GM18499 (cell line): ENCODE data around the gene CCDC167.

Source experiments
- ATAC-seq: cut with Tn5 transposase; IDR thresholded peaks from one replicate; pipeline ENCODE4 v1.9.1; 2021; ENCODE audit warnings: moderate number of reproducible peaks; ENCODE audit not compliant: insufficient read depth, unreplicated experiment

The CCDC167 gene

DNA sequence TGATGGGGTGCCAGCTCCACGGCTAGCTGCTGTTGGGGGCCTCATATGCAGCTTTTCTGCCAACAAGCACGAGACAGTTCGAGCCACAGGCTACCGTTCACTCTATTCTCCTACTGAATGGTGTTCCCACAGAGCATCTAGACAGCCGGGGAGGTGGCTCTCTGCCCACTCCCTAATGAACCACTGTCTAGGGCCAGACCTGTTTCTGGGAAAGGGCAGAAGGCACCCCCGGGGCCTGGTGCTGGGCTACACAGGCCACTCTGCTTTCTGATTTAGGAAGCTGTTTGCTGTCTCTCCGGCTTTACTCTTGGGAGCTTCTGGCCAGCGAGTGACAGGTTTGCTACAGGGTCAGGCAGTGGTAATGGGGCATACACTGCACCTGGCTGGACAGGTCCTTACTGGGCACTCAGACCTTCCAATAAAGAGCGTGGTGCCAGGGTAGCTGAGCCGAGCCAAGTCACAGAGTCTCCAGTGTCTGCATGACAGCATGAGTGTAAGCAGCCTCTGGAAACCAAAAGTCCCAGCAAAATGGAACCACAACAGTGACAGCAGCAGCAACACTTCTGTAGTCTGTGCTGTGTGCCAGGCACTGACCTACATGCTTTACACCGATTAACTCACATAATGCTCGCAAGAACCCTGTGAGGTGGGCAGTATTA lies 8.4 kb downstream of the CCDC167 start:
- no peak for ATAC-seq

DNA sequence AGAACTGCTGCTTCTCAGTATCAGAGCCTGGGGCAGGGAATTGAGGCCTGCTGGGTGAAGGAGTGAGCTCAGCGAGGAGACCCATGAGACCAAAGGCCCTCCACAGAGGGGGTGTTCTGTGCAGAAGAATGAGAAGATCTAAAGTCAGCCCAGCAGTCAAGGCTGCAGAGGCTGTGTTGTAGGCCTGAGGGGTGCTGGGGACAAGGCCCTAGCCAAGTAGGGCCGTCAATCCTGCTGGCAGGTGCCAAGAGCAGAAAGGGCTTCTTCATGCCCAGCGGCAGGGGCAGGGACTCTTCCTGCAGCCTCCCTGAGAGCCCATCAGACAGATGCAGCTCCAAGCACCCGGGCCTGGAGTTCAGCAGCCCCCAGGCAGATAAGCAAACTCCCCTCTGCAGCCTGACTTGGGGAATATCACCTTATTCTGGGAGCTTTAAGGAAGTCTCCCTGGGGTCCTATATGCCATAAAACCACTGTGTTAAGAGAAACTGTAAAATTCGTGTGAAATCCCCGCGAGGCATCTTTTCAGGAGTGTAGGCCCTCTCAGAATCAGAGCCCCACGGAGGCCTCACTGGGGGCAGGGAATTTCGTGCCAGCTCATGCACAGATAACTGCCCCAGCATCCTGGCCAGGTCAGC lies 9.0 kb downstream of the CCDC167 start:
- ATAC-seq = no peak

DNA sequence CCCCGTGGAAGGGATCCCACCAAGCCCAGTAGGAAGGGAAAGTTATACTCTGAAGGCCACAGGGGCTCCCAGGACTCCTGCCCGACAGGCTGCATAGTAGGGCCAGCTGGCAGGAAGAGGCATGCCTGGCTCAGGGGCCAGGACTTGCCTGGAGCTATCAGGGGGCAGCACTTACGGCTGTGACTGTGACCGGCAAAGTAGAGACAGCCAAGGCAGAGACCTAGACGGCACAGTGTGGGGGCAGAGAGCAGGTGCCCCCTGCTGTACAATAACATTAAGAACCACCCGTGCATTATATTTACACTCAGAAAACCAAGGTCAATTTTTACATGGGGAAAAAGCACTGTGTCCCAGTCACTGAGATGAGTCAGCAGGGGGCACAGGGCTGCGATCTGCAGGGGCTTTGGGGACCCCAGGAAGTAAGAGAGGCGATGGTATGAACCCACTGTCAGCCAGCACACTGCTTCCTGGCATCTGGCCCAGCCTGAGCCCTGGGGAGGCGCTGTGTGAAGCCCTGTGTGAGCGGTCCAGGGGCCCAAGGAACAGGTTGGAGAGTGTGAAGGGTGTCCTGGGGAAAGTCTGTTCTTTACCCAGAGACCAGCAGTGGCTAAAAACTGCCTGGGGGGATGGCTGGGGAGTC lies 9.9 kb downstream of the CCDC167 start:
- no peak for ATAC-seq

DNA sequence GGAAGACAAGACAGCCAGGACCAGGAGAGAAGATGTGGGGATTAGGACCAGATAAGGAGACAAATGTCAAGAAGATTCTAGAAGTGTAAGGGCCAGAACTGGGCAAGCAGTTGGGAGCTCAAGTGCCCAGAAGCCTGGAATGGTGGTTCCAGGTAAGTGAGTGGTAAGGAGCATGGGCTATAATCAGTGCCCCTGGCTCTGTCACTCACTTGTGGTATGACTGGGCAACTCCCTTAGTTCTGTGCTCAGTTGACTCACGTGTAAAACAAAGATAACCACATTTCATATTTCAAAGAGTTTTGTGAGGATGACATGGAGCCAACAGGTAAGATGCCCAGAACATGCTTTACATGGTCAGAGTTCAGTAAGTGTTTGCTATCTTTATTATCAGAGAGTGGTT lies 11.2 kb downstream of the CCDC167 start:
- ATAC-seq = no peak

DNA sequence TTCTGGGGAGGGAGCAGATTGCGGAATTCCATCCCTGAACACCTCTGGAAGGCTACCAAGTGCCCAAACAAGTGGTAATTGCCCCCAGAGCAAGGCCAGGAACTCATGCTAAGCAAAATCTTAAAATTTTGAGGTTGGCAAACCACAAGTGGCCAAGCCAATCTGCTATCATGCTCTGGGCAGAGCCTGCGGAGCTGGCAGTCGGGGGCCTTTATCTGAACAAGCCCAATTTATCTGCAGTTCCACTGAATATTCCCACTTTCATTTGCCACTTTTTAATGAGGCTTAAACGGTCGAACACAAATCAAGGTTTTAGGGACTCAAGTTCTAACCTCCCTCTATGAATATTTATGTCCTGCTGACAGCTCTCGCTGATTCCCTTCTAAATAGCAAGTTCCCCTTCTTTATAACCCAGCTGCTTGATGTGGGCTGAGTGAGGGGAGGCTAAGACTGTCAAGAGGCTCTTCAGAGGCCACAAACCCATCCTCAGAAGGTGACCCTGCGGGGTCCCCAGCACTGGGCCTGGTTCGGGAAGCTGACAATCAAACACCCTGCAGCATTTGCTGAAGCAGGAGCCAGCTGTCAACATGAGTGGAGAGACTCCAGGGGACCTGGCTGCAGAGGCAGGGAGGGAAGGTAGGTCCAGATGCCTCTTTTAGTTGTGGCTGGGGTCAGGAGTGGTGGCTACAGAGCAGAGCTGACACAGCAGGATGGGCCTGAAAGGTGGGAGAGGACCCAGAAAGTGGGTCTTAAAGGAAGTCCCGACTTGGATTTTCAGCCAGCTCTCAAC lies 11.9 kb downstream of the CCDC167 start:
- no peak for ATAC-seq

DNA sequence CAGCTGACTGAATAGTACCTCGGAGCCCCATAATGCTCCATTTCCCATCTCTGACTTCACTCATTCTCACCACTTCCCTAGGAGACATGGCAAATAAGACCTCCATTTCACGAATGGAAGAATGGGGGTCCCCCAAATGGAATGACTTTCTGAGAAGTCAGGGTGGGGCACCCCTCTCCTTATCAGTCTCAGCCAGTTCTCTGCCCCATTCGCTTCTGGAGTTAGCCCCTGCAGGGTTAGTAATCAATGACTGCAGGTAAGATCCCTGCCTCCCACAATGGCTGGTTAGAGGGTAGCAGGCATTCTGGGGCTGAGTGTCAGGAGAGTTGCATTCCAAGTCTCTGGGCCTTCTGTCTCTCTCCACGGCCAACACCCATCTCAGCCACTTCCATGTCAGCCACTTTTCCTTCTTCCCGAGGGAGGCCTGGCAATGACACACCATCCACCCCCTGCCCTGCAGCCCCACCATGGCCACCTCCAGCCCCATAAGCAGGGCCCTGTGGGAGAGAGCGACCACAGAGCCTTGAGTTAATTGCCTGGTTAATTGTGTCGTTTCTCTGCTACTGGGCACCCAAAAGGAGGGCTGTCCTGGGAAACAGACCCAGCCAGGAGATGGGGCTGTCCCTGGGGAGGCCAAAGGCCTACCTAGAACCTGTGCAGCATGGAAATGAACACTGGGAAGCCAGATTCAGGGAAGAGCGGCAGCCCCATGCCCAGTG lies 13.4 kb downstream of the CCDC167 start:
- no peak for ATAC-seq

DNA sequence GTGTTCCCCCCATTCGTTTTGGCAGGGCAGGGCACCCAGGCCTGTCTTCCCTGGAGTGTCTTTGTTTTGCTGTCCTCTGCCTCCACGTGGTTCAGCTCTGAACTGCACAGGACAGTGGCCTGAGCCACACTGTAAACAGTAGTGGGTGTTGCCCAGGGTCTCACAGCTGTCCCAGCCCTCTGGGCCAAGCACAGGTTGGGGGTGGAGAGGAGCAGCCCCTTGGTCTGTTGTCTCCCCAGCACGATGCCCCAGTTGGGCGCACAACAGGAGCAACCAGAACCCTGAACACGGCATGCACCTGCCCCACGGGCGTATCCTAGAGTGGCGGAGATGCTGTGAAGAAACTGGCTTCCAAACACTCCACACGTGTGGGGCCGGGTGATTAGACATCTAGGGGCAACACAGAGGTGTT lies 14.4 kb downstream of the CCDC167 start:
- ATAC-seq = no peak

DNA sequence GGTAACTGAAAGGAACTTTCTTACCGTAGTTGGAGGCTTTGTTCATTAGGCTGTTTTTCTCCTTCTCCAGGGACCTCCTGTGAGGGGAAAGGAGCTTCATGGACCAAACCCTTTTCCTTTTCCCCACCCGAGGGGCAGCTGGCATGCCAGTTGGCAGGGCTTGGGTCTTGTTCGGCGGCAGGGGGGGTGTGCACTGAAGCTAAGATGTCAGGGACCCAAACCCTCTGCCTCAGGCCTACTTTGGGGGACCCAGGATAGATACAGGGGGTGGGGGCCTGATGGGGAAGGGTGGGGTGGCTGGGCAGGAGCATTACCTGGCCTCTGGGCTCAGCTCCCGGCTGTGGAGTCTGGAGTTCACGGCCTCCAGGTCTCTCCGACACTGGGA lies 14.9 kb downstream of the CCDC167 start:
- ATAC-seq = no peak

DNA sequence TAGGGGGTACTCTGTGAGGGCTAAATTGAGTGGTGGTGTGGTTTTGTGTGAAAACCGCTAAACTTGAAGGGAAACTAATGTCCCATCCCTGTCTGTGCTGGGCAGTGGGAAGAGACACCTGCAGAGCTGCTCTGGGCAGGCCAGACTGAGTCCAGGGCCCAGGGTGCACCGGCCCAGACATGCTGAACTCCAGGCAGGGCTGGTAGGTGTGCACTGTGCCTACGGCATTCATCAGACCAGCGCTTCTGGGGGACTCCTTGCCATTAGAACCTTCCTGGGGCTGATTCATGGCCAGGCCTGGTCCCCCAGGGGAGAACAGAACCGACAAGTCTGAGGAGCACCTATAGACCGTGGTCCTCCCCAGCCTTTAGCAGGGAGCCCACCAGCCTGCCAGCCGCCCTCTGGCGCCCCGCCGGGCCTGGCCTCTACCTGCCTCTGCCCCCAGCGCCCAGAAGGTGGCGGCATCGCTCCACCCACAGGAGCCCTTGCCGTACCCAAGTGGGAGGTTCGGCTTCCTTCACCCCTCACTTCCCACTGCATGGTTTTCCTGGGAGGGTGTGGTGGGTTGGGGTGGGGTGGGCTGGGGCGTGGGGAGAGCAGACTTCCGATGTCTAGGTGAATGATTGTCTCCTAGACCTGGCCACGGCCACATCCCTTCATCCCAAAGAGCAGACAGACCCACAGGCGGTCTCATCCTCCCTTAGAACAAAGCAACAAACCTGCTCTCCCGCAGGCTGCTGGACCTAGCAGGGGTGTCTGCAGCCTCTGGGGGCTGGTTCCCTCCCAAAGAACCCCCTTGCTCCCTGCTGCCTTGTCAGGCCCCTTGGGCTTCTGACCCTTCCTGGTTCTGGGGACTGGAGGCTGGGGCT lies 15.5 kb downstream of the CCDC167 start:
- no peak for ATAC-seq

DNA sequence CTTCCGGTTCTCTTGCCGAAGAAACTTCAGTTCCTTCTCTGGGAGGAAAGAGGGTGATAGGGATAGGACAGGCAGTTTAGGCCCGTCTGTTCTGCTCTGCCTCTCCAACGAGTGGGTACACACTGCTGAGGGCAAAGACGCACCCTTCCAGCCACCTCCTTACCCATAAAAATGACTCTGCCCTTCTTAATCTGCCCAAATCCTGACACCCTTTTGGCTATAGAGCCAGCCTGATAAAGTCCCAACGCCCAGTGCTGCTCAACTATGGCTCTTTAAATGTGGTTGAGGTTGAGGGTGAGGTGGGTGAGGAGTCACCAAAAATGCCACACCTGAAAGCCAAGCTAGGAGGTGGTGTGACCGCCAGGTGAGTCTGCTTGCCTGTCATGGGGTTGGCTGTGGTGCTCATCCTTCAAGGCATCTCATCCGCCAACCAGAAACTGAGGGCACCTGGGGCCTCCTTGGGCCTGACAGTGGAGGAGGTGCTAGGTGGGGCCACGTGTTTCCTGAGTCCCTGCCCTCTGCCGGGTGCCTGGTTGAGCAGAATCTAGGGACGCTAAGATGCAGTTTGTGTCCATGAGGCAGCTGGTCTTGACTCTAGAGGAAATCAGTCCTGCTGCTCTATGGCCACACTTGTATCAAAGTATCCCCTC lies 16.3 kb downstream of the CCDC167 start:
- ATAC-seq = no peak

DNA sequence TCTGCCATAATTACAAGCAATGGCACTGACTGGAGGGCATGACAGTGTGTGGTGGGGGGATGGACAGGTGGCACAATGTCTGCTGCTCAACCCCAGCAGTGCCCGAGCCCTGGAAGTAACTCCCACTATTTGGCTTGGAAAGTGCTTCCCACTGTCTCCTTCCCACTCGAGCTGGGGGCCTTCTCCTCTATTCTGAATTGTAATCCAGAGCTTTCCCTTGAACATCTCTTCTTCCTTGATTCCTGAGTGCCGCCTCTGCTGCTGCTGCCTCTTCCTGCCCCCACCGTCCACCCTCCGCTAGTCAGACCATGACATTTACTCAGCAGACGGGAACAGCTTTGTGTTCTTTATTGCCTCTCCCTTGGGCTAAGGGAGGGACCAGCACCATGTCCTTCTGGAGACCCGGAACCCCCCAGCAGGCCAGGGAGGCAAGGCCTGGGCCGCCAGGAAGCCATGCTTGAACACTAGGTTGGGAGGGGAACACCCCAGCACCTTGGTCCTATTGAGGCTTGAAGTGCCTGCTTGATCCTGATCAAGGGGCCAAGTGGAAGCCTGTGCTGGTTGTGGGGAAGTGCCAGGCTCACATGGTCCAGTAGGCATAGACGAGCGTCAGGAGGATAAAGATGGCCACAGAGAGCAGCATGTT lies 17.0 kb downstream of the CCDC167 start:
- ATAC-seq = no peak

DNA sequence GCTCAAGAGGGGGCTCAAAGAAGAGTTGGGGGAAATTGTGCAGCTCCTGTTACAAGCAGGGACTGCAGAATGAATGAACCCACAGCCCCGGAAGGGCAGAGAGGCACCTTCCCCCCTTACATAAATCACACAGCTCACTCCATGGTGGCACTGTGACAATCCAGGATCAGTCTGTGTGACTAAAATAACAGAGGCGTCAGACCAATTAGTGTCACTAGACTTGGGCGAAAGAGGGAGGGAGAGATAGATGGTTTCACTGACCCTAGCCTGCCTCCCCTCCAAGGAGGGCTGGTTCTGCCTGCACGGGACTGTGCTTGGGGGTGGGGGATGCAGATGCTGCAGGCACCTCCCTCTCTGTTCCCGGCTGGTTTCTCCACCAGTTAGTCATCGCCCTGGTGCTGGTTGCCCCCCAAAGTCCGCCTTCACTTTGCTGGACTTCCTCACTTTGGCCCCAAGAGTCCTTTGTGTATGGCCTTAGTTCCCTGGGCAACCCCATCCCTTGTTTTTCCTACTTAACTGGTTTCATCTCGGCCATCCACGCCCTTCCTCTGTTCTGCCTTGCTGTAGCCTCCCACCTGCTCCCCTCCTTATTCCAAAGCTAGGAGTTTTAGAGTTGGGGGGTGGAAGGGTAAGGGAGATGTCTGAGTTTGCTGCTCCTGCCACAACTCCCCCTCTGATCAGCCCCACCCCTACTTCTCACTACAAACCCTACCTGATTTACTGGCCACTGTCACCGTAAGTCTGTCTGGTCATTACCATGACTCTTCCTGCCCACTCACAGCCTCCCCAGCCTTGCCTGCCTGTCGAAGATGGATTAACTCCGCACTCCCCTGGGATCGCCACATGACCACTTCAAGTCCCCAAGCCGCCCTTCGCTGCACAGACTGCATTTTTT lies 17.7 kb downstream of the CCDC167 start:
- no peak for ATAC-seq

DNA sequence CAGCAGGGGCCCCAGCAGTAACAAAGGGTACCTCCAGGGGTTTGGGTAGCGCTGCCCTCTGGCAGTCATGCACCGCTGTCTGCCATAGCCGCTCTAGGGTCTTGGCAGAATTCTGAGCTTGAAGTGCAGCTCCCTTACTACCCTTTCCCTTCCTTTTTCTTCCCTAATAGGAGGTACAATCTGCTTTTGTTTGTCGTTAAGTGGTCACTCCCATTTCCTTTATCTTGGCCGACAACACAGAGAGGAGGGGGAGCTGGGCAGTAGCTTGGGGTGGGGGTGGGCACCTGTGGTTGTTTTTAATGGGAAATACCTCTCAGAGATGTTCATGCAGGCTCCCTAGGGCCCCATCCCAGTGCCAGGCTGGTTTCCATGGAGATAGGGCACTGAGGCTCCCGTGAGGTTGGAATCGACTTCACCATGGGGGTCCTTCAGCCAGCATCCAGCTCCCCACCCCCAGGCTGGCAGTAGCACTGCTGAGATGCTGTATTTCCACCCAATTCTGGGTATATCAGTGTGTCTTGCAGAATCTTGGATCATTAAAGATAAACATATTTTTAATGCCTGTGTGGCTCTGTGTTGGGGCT lies 18.6 kb downstream of the CCDC167 start:
- no peak for ATAC-seq

DNA sequence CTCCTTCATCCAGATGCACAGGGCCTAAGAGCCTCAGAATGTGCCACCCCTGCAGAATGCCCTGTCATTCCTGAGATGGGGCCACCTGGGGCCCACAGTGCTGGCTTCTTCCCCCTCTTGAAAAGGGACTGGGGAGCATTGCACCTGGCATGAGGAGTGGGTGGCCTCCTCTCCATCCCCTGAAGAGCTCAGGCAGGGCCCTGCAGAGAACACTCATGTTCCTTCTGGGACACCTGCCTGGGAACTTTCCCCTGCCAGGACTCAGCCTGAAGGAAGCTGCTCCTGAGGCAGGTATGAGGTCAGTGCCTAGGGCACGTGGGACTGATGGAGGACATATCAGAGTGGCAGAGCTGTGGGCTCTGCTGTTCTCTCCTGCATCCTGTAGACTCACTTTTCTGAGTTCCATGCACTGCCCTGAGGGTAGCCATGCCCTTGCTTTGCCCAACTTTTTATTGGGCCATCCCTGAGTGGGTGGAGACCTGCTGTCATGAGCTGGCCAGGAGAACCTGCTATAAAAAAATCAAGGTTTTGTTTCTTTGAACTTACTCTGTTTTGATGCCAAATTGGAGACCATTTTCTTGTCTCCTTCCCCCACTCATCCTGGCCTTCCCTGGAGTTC lies 19.5 kb downstream of the CCDC167 start:
- ATAC-seq = no peak

DNA sequence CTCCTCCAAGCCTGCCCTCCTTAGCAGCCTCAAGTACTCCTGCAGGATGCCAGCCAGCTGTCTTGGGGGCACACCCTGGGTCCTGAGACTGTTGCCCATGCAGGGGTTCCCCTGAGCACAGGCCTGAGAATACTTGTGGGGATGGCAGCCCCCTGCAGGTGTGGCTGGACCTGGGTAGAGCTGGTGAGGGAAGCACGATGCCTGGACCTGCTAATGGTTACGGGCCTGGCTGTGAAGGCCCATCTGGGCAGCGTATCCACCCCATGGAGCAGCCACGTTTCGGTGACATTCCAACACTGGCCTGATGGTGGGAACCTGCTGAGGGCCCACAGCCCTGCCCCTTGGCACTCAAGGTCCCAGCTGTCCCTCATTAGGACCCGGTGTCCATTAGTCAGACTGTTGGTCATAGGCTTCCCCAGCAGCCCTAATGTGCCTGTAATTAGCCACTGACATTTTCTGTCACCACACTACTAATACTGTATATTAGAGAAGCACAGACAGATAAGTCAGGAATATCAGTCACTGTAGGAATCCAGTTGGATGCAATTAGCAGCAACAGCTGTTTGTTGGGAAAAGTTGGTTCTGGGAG lies 20.3 kb downstream of the CCDC167 start:
- ATAC-seq = no peak

DNA sequence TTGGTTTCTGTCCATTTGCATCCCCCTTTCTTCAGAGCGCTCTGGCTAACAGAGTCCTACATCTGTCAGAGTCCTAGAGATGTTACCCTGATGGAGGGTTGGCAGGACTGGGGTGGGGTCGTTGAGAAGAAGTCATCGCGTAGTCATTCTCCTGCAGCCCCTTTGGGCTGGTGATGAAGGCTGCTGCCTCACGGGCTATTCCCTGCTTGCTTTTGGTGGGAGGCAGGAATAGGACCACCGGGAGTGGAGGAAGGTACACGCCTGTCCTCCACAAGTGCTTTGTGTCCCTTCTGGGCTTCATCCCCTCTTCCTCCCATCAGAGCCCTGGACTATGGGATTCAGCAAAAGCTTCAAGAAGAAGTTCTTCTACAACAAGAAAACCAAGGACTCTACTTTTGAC lies 20.9 kb downstream of the CCDC167 start:
- no peak for ATAC-seq
